Measurements from ENCODE around the gene TMEM163.

The TMEM163 gene

GRCh38 chr2:134574611-134575330 lies 144.0 kb downstream of the TMEM163 start:
- Histone ChIP-seq H3K4me2 (ENCODE audit: low read length) (no peak overlapping the region), H4K20me1 (ENCODE audit: insufficient read depth, low read length) (no peaks in the 10 kb centered on the region), H3F3A (ENCODE audit: insufficient read depth, low read length) (no peaks in the 10 kb centered on the region), H3K9ac (ENCODE audit: low read length) (no peak overlapping the region), H3K36me3 (ENCODE audit: insufficient read depth, low read length) (no peaks in the 10 kb centered on the region), H3K4me3 (ENCODE audit: low read depth, low read length, poor library complexity, severe bottlenecking) (no peak overlapping the region), H3K9me2 (ENCODE audit: low read depth, low read length) (no peaks in the 10 kb centered on the region), H3K27ac (ENCODE audit: low read depth, low read length, poor library complexity, severe bottlenecking) (no peak overlapping the region), H3K27me3 (ENCODE audit: insufficient read depth, low read length) (no peaks in the 10 kb centered on the region), H3K79me2 (ENCODE audit: insufficient read depth, low read length) (no peaks in the 10 kb centered on the region), H3K4me1 (ENCODE audit: insufficient read depth, low read length, severe bottlenecking) (no peaks in the 10 kb centered on the region), H3K9me3 (ENCODE audit: low read length) (no peaks in the 10 kb centered on the region), H2AFZ (ENCODE audit: low read length) (no peak overlapping the region)
- no peak for TF ChIP-seq CTCF (IDR thresholded peaks at IDR 0.05; ENCODE audit: low read length)
- TF ChIP-seq EZH2 (IDR thresholded peaks at IDR 0.05; ENCODE audit: borderline replicate concordance, low read length), result no peak

GRCh38 chr2:134573724-134574123 lies 145.1 kb downstream of the TMEM163 start:
- no peak overlapping the region for H3K4me2 ChIP-seq (ENCODE audit: low read length)
- no peaks in the 10 kb centered on the region for H3K4me1 ChIP-seq (ENCODE audit: insufficient read depth, low read length, severe bottlenecking)
- H3K27ac ChIP-seq (ENCODE audit: low read depth, low read length, poor library complexity, severe bottlenecking), result no peak overlapping the region
- H3K9ac ChIP-seq (ENCODE audit: low read length), result no peak overlapping the region
- H3K9me2 ChIP-seq (ENCODE audit: low read depth, low read length), result no peaks in the 10 kb centered on the region
- no peaks in the 10 kb centered on the region for H3F3A ChIP-seq (ENCODE audit: insufficient read depth, low read length)
- no peak overlapping the region for H2AFZ ChIP-seq (ENCODE audit: low read length)
- no peaks in the 10 kb centered on the region for H3K79me2 ChIP-seq (ENCODE audit: insufficient read depth, low read length)
- no peaks in the 10 kb centered on the region for H3K27me3 ChIP-seq (ENCODE audit: insufficient read depth, low read length)
- no peak overlapping the region for H3K4me3 ChIP-seq (ENCODE audit: low read depth, low read length, poor library complexity, severe bottlenecking)
- H3K9me3 ChIP-seq (ENCODE audit: low read length), result no peaks in the 10 kb centered on the region
- TF ChIP-seq EZH2 (IDR thresholded peaks at IDR 0.05; ENCODE audit: borderline replicate concordance, low read length) (no peak), CTCF (IDR thresholded peaks at IDR 0.05; ENCODE audit: low read length) (no peak)
- no peaks in the 10 kb centered on the region for H3K36me3 ChIP-seq (ENCODE audit: insufficient read depth, low read length)
- no peaks in the 10 kb centered on the region for H4K20me1 ChIP-seq (ENCODE audit: insufficient read depth, low read length)

GRCh38 chr2:134573085-134573370 lies 145.8 kb downstream of the TMEM163 start:
- H3K9me2 ChIP-seq (ENCODE audit: low read depth, low read length), result no peaks in the 10 kb centered on the region
- H3K9me3 ChIP-seq (ENCODE audit: low read length), result no peaks in the 10 kb centered on the region
- H4K20me1 ChIP-seq (ENCODE audit: insufficient read depth, low read length), result no peaks in the 10 kb centered on the region
- H3K27me3 ChIP-seq (ENCODE audit: insufficient read depth, low read length), result no peaks in the 10 kb centered on the region
- TF ChIP-seq EZH2 (IDR thresholded peaks at IDR 0.05; ENCODE audit: borderline replicate concordance, low read length), result no peak
- no peak for TF ChIP-seq CTCF (IDR thresholded peaks at IDR 0.05; ENCODE audit: low read length)
- no peak overlapping the region for H2AFZ ChIP-seq (ENCODE audit: low read length)
- H3K4me2 ChIP-seq (ENCODE audit: low read length), result no peak overlapping the region
- H3K9ac ChIP-seq (ENCODE audit: low read length), result no peak overlapping the region
- H3K36me3 ChIP-seq (ENCODE audit: insufficient read depth, low read length), result no peaks in the 10 kb centered on the region
- H3K79me2 ChIP-seq (ENCODE audit: insufficient read depth, low read length), result no peaks in the 10 kb centered on the region
- no peaks in the 10 kb centered on the region for H3K4me1 ChIP-seq (ENCODE audit: insufficient read depth, low read length, severe bottlenecking)
- no peak overlapping the region for H3K27ac ChIP-seq (ENCODE audit: low read depth, low read length, poor library complexity, severe bottlenecking)
- H3K4me3 ChIP-seq (ENCODE audit: low read depth, low read length, poor library complexity, severe bottlenecking), result no peak overlapping the region
- H3F3A ChIP-seq (ENCODE audit: insufficient read depth, low read length), result no peaks in the 10 kb centered on the region

Measured in OCI-LY1 (cell line).